ENCODE results near the gene THAP11.

DNA sequence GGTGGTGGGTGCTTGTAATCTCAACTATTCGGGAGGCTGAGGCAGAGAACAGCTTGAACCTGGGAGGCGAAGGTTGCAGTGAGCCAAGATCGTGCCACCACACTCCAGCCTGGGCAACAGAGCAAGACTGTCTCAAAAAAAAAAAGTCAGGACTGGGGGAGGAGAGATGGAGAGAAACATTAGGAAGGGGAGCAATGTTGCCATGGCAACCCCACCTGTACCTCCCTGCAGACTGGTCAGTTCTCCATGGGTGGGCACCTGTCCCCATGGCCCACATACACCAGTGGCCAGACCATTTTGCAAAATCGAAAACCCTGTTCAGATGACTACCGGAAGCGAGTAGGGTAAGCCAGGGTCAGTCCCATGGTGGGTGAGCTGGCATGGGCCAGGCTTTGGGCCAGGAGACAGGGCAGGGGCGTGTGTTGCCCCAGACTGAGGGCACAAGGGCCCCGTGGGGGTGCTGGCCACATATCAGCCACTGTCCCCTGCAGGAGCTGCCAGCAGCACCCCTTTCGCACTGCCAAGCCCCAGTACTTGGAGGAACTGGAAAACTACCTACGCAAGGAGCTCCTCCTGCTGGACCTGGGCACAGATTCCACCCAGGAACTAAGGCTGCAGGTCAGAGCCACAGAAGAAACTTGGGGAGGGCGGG is 21.4 kb upstream of the THAP11 start:
- TF ChIP-seq POLR2A (IDR thresholded peaks at IDR 0.05): no peak
- TF ChIP-seq, protein P1, sequence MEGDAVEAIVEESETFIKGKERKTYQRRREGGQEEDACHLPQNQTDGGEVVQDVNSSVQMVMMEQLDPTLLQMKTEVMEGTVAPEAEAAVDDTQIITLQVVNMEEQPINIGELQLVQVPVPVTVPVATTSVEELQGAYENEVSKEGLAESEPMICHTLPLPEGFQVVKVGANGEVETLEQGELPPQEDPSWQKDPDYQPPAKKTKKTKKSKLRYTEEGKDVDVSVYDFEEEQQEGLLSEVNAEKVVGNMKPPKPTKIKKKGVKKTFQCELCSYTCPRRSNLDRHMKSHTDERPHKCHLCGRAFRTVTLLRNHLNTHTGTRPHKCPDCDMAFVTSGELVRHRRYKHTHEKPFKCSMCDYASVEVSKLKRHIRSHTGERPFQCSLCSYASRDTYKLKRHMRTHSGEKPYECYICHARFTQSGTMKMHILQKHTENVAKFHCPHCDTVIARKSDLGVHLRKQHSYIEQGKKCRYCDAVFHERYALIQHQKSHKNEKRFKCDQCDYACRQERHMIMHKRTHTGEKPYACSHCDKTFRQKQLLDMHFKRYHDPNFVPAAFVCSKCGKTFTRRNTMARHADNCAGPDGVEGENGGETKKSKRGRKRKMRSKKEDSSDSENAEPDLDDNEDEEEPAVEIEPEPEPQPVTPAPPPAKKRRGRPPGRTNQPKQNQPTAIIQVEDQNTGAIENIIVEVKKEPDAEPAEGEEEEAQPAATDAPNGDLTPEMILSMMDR (IDR thresholded peaks at IDR 0.05): no peak
